Ecto neural progenitor cell (in vitro differentiated cells): ENCODE data around the gene LRG1.
A peak's percentile ranks its signal among the peaks of the same experiment; 100 is the strongest.
"Not testable (repeated sequence)": the region's sequence is repeated elsewhere in the genome, so short reads cannot be mapped to it uniquely, and the experiment has no call there.

Experiments used
- DNase-seq: peaks from one replicate; pipeline ENCODE4 v3.0.0-alpha.2; 2018; ENCODE audit warnings: low spot score

Gene LRG1

DNA sequence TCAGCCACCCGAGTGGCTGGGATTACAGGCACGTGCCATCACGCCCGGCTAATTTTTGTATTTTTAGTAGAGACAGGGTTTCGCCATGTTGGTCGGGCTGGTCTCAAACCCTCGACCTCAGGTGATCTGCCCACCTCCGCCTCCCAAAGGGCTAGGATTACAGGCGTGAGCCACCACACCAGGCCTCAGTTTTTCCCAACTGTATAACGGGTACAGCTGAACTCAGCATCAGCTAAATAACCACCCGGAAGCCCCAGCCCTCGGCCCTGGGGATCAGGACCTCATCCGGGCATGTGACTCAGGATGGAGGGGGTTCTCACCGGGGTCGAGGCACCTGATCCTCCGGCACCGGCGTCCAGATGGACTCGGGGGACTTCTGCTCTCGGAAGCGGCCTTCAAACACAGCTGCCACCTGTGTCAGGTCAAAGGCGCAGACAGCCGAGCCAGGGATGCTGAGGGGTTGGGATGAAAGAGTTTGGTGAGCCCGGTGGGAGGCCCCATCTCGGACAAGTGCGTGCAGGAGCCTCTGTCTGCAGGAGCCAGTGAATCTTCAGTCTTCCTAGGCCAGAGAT, 10.7 kb upstream of the LRG1 start:
- DNase-seq, result no peak

- DNase-seq, result no peak
These were observed 10.2 kb upstream of the LRG1 start for GRCh38 chr19:4550018-4550417.

DNA sequence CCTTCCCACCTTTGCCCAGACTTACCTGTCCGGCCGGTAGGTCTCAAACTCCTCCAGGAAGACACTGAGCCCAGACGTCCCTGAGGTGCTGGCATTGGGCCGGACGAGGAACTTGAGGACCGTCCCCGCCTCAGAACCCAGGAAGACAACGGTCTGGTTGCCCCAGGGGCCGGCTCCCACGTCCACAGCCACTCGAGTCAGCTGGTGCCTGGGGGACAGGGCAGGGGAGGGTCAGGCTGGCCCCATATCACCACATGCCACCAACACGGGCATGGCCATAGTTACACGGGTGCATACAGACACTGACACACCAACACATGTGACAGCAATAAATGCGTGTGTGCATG, 8.4 kb upstream of the LRG1 start:
- DNase-seq, result no peak

DNA sequence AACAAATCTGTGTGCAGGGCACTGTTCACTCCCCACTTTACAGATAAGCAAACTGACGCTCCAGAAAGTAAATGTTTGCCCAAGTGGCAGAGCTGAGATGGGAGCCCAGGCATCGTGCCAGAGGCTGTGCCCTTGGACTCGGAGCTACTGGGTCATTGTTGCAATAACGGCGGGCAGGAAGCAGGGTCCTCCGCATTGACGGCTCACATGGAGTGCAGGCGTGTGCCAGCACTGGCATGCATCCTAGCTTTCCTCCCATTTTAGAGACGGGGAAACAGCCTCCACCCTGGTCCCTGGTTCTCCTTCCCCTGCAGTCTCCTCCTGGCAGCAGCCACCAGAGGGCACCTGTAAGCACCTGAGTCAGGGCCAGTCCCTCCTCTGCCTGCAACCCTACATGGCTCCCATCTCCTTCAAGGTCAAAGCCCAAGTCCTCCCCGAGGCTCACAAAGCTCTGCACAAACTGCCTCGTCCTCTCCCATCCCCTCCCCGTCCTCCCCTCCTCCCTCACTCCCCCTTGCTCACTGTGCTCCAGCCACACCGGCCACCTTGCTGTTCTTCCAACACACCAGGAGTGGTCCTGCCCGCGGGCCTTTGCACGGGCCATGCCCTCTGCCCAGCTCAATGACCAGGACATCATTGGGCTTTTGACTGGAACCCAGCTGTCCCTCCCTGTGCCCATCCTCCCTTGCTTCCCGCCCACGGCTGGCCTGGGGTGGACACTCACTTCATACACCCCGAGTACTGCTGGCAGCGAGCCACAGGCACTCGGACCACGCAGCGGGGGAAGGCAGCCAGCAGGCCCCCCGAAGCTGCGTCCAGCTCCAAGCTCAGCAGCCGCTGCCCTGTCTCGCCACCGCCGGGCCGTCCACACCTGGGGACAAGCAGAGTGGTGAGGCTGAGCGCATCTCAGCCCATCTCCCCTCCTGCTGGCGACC, 7.7 kb upstream of the LRG1 start:
- DNase-seq, result no peak

DNA sequence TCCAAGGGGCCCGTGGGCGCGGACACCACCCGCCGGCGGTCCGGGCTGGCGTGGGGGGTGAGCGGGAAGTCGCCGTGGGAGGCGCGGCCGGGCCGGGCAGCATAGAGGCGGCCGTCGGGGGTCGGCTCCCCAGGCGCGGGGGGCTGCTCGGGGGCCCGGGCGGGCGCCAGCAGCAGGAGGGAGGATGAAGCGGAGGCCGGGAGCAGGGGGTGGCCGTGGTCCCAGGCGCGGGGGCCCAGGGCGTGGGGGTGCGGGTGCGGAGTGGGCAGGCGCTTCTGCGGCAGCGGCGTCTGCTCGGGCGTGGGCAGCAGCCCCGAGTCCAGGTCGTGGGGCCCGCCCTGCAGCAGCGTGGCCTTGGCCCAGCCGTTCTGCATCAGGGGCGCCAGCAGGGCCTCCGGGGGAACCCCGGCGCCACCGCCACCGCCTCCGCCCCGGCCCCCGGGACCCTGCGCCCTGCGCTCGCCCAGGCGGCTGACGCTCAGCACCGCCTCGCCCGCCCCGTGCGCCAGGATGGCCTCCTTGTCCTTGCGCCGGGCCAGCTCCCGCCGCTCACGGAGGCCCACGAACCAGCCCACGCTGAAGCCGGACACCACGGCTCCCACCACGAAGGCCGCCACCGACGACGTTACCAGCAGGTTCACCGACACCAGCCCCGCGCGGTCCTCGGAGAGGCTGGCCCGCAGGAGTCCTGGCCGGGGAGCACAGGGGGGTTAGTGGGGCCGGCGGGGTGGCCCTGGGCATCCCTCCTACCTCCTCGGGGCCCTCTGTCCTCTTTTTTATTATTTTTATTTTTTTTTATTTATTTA, 4.2 kb upstream of the LRG1 start:
- DNase-seq, result no peak

GRCh38 chr19:4542896-4543841, 3.3 kb upstream of the LRG1 start:
- no peak for DNase-seq

- not testable (repeated sequence) for DNase-seq
These were observed 1.9 kb upstream of the LRG1 start for GRCh38 chr19:4541806-4542145.

DNA sequence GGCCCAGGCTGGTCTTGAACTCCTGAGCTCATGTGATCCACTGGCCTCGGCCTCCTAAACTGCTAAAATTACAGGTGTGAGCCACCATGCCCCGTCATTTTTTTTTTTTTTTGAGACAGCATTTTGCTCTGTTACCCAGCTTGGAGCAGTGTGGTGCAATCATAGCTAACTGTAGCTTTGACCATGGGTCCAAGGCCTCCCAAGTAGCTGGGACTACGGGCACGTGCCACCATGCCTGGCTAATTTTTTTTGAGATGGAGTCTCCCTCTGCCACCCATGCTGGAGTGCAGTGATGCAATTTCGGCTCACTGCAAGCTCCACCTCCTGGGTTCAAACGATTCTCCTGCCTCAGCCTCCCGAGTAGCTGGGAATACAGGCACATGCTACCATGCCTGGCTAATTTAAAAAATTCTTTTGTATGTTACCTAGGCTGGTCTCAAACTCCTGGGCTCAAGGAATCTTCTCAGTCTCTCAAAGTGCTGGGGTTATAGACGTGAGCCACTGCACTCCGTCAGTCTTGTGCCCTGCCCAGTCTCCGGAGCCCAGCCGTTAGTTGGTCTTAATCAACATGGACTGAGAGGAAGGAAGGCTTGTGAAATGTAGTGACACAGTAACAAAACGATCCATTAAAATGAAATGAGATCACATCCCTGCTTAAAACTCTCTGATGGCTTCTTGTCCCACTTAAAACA, 1.4 kb upstream of the LRG1 start:
- DNase-seq, result no peak

GRCh38 chr19:4539169-4539692, 605 bp downstream of the LRG1 start:
- no peak for DNase-seq

GRCh38 chr19:4538601-4538954, 1.3 kb downstream of the LRG1 start:
- DNase-seq, result no peak

DNA sequence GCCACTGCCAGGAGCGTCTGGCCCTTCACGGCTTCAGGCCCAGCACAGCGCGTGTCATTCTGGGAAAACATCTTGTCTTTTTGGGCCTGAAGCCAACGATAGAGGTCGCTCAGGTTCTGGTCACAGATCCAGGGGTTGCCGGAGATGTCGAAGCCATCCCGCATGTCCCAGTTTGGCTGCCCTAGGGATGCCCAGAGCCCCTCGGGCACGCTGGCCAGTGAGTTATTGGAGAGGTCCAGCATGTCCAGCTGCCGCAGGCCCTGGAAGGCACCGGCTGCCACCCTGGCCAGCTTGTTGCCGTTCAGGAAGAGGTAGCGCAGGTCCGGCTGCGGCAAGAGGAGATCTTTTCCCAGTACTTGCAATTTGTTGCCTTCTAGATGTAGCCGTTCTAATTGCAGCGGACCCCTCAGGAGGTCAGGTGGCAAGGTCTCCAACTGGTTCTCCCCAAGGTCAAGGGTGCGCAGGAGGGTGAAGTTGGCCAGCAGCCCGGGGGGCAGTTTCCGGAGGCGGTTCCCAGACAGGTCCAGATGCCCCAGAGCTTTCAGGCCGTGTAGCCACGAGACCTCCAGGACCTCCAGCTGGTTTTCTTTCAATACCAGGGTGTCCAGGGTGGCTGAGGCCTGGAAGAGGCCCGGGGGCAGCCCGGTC, 1.8 kb downstream of the LRG1 start:
- DNase-seq, result no peak

DNA sequence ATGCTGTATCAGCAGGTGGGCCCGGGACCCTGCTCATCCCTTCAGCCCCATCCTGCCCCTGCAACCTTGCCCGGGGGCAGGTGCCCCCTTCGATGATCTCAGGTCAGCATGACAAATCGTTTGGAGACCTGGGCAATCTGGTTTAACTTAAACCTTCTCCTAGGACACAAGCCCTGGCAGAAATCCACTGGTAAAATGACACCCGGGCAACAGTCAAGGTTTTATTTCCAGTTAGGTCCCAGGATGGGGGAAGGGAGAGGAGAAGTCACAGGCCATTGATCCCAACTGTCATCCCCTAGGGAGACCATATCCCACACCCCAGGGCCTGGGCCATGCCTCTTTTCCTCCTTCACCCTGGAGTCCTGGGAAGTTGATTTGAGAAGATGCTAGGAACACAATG, 3.0 kb downstream of the LRG1 start:
- no peak for DNase-seq

GRCh38 chr19:4534836-4535658, 4.8 kb downstream of the LRG1 start, which contains the start of gene PLIN5:
PLIN5 (minus strand) TSS chr19:4535224; CDS start chr19:4534074, 1,150 bp downstream.
- DNase-seq, result peak; percentile 95

DNA sequence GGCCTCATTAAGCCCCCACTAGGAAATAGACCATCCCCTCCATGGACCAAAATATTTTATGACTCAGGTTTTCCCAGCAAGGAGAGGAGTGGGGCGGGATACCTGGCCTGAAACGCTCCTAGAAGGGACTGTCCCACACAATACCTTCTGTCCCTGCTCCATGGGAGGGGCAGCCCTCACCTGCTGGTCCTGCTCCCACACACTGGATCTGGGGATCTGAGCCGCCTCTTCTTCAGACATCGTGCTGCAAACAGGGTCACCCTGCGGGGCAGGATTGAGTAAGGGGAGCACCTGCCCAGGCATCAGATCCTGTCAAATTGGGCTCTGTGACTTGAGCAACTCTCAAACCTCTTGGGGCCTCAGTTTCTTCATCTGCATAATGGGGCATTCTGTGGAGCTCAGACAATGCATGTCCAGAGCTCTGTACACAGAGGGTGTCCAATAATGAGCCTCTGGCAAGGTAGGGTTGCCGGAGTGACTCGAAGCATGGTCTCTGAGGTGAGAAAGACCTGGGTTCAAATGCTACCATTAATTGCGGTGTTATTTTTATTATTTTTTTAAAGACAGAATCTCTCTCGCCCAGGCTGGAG, 5.9 kb downstream of the LRG1 start:
- no peak for DNase-seq

DNA sequence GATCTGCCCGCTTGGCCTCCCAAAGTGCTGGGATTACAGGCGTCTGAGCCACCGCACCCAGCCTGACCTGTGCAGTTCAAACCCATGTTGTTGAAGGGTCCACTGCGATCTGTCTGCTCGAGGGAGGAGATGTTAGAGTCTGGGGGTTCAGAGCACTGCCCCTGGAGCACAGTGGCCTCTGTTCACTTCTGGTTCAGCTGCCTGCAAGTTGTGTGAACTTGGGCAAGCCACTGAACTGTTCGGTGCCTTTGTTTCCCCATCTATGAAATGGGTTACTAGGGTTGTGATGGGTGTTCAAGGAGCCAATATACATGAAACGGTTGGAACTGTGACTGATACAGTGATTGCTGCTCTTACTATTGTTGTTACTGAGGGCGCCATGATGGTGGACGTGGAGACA, 6.5 kb downstream of the LRG1 start:
- DNase-seq, result no peak

- DNase-seq, result no peak
These were observed 8.2 kb downstream of the LRG1 start for GRCh38 chr19:4531562-4532165.

GRCh38 chr19:4529924-4530522, 9.8 kb downstream of the LRG1 start:
- DNase-seq, result no peak

DNA sequence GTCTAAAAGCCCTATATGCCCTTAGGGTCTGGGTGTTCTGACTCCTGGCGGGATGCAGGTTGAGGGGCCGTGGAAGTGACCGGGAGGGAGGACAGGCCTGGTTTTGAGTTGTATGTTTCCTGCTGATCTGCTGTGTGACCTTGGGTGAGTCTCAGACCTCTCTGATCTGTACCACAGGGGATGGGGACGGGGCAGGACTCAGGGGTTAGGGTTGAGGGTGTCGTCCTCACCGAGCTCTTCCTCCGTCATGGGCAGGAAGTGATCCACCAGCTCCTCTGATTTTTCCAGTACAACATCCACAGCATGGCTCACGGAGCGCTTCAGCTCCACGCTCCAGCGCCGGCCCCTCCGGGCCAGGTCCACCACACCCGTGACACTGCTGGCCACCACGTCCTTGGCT, 11.0 kb downstream of the LRG1 start:
- DNase-seq, result no peak
